ENCODE results near the gene PUS3.
"Not testable (repeated sequence)": the region's sequence is repeated elsewhere in the genome, so short reads cannot be mapped to it uniquely, and the experiment has no call there.

PUS3 gene

DNA sequence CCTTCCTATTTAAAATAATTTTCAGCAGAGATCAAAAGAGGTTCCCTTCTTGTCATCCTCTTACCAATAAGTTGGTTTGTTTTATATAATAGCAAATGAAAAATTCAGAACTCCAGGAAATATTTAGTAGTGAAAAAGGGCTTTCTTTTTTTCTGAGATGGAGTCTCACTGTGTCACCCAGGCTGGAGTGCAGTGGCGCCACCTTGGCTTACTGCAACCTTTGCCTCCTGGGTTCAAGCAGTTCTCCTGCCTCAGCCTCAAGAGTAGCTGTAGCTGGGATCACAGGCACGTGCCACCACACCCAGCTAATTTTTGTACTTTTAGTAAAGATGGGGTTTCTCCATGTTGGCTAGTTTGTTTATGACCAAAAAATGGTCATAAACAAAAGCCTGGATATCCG is 11.6 kb upstream of the PUS3 start:
- DNase-seq: not testable (repeated sequence)

DNA sequence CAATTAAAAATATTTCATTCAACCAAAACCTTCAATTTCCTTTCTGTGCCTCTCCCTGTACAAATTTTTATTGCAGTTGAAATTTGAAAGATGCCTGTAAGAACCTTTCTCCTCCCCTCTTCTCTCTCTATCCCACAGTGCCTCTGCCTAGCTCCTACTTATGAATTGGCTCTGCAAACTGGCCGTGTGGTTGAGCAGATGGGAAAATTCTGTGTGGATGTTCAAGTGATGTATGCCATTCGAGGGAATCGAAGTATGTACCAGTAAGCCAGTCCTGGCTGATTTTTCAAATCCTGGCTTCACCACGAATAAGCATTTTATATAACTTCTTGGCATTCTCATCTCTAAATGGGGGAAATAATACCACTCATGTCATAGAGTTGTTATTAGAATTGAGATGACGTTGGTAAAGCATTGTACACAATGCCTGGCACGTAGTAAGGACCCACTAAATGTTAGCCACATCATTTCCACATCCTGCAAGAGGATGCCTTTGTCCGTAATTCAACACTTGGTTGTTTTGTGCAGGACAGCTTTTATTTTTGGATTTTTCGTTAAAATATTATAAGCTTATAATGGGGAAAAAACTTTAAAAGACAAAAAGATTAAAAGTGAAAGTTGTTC is 7.3 kb upstream of the PUS3 start:
- DNase-seq: no peak

DNA sequence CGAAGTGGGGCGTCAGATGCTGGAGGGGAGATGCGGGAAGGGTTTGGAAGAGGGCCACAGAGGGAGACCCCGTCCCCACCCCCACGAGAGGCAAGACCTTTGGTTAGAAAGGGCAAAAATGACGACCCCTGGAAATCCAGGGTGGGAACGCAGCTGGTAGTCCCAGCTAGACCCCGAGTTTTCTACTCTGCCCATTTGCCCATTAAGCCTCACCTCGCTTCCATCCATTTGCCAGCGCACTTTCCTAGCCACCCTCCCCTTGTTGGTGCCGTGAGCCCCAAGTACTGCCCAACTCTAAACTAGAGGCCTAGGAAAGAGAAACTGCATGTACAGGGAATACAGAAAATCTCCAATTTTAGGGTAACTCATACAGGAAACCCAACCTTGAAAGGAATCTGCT is 1.7 kb upstream of the PUS3 start:
- no peak for DNase-seq

DNA sequence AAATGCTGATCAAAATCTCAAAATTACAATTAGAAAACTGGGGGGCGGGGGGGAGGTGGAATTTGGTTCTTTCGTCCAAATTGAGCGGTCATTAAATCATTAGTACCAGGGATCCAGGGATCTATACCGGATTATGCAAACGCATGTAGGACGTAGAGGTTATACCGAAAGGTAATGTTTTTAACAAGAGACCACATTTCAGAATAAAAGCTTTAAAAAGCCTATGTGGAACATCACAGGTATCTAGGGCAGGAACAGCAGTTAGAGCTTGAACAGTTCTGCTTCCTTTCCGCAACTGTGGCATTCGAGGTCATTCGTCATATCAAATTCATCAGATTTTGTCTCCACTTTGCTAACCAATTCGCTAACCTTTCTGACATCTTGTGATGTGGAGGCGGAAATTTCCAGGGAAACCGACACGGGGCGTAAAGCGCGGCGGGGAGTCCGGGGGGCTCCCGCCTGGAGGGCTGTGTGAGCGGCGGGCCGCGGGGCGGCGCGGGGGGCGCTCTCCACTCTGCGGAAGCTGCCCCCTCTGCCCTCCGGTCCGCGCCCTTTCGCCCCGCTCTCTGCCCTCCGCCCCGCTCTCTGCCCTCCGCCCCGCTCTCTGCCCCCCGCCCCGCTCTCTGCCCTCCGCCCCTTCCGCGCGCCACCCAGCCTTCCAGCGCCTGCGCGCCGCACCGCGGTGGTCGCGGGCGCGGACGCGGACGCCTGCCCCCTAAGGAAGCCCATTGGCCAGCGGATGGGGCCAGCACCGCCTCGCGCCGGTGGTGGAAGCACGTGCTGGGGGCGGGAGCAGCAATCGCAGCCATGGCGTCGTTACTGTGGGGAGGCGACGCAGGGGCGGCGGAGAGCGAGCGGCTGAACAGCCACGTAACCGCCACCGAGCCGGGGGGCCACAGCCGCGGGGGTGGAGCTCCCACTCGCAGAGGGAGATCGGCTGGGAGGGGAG is 979 bp upstream of the PUS3 start, which contains the start of gene DDX25:
DDX25 (plus strand) TSS at position 798 of the 949 bp plus-strand sequence; CDS start at position 808, 10 bp downstream.
- no peak for DNase-seq

GRCh38 chr11:125902277-125902926 is 604 bp downstream of the PUS3 start:
- no peak for DNase-seq

GRCh38 chr11:125901872-125902271 is 1.1 kb downstream of the PUS3 start:
- DNase-seq: no peak

DNA sequence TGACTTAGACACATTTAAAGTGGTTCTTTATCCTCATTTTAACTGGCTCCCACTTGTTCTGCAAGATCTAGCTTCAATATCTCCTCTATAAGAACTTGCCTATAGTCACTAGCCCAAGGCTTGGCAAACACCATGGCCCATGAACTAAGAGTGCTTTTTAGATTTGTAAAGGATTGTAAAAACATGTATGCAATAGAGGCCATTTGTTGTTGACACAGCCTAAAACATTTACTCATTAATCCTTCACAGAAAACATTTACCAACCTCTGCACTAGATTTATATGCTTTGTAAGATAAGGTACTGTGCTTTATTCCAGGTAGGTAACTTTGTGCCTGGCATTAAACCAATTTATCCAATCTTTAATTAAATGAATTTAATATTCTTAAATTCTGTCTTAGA is 10.0 kb downstream of the PUS3 start:
- DNase-seq: no peak

GRCh38 chr11:125892071-125892470 is 10.9 kb downstream of the PUS3 start:
- DNase-seq: no peak

- DNase-seq: no peak
Observed at GRCh38 chr11:125890447-125891100, 12.4 kb downstream of the PUS3 start.

DNA sequence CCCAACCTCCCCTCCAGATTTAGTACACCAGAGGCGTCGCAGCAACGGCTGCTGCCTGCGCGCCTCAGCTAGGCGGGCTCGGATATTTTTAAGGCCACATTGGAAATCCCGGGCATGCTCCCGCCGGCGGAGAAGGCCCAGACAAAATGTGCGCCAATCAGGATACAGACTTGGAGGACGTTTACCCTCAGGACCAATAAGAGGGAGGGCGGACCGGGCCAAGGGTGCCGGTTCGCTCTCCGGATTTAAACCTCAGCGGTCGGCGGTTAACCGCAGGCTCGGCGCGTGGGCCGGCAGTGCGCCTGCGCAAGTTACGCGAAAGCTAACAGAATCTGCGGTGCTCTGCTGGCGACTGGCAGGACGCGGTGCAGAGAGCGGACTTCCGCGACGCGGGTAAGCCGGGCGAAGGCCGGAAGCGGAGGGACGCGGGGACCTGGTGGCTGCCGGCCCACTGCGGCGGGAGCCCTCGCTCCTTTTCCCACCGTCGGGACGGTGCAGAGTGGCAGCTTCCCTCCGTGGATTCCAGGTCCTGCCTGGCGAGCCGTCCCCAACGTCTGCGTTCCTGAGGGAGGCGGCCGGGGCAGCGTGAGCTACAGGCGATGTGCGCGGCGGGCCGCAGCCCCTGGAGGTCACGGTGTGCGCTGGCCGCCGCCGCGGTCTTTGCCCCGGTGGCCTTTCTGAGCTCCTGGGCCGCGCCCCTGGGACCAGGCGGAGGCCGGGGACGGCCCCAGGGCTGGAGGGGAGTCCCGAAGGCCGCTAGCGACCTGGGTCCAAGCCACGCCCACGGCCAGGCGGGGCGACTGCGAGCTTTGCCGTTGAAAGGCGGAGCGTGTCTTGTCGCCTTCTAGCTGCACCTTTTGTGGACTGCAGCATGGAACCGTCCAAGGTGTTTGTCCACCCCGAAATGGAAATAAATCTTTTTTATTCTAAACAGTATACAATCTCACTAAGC is 15.4 kb downstream of the PUS3 start, which contains the start of gene HYLS1:
HYLS1 (plus strand) TSS at position 296 of the 952 bp plus-strand sequence. CDS start 11,701 bp downstream, outside the sequence.
- peak; percentile 98 for DNase-seq

DNA sequence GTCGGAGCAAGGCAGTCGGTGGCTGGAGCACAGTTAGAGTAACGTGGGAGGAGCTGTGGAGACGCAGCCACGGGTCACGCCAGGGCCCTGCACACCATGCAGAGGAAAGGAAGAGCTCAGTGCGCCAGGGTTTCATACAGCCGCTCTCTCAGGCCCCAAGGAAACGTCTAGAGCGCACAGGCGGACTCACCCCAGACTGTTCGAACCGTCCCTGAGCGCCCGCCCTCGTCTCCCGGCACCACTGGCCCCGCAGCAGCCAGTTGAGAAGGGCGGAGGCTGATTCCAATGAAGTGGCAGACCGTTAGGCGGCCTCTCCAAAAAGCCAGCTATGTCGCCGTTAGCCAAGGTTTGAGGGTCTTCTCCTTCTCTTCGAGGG is 16.0 kb downstream of the PUS3 start:
- peak; percentile 56 for DNase-seq

DNA sequence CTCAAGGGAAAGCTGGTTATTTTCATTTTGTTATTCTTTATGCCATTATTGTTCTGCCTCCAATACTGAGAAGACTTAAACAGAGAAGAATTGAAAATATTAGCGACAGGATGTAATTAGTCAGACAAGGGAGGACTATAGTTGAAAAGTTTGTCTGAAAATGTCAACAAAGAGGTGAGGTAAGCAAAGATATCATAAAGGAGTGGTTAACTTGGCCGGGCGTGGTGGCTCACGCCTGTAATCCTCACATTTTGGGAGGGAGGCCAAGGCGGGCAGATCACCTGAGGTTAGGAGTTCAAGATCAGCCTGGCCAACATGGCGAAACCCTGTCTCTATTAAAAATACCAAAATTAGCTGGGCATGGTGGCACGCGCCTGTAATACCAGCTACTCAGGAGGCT is 19.6 kb downstream of the PUS3 start:
- DNase-seq: peak; percentile 19

DNA sequence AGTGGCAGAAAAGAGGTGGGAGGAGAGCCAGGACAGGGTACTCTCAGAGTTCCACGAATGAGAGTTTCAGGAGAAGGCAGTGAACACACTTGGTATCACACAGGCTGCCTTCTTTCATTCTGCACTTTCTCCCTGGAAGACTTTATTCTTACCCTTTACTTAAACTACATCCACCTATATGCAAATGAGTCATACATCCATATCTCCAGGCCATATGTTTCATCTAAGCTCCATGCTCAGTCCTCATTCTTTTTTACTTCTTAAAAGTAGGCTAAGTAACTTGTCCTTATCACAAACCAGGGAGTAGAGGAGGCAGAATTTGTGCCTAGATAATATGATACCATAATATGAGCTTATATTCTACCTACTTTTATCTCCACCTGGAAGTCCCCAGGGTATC is 21.7 kb downstream of the PUS3 start:
- no peak for DNase-seq

DNA sequence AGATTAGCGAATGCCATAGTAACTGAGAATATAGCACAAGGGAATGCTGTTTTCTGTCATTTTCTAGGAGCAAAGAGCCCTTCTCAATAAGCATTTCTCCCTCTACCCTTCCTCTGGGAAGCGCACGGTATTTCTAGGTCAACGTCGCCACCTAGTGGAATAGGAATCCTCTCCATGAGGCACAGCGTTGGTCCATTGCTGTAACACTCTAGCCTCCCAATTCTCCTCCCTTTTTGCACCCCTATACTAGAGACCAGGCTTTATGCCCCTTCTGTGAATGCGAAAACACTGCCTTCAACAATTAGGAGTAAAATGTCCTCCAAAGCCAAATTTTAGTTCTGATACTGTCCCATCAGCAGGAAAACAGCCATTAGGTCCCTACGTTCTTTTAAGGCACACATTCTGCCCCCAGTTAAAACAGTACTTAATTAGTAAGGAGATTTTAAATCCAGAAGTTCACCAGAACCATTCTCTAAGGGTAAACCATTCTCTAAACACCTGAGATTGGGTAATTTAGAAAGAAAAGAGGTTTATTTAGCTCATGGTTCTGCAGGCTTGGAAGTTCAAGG is 28.4 kb downstream of the PUS3 start:
- peak; percentile 39 for DNase-seq

GRCh38 chr11:125873881-125874555 is 29.0 kb downstream of the PUS3 start:
- DNase-seq: no peak

DNA sequence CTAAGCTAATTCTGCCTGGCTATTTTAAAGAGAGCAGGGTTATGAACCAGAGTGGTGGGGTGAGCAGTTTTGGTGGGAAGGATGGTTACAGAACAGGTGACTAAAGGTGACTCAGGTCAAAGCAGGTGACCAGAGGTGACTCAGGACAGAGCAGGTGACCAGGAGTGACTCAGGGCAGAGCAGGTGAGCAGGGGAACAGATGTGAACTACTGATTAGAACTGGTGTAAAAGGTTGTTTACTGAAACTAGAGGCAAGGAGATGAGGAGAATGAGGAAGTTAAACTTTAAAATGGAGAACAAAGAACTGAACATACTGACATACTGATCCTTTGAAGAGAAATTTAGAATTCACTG is 30.9 kb downstream of the PUS3 start:
- DNase-seq: no peak

DNA sequence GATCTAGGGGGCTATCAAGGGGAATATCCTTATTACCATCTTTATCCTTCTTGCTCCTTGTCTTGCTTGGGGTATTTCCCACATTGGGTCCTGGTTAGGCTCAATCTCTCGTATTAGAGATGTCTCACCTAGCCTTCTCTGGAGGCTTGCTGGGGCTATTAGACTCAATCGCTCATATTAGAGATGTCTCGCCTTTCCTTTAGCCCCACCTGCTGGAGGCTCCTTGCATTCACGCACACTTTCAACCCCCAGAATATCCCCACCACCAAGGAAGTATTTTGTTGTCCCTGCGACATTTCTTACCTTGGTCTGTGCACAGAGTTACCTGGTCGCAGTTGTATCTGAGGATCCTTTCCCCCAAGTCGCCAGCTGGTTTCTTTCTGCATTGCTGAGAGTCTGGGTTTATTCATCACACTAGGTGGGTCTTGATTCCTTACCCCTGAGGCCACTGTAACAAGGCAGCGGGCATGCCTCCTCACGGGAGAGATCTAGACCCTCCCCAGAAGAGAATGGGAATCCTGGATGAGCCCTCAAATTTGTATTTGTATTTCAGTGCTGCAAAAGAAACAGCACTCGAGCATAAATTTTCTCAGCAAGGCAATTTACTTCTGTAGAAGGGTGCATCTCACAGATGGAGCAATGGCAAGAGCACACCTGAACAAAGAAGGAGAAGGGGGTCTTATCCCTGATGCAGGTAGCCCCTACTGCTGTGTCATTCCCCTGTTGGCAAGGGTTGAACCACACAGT is 31.4 kb downstream of the PUS3 start:
- peak; percentile 6 for DNase-seq

- DNase-seq: no peak
Observed at GRCh38 chr11:125869521-125869920, 33.5 kb downstream of the PUS3 start.

DNA sequence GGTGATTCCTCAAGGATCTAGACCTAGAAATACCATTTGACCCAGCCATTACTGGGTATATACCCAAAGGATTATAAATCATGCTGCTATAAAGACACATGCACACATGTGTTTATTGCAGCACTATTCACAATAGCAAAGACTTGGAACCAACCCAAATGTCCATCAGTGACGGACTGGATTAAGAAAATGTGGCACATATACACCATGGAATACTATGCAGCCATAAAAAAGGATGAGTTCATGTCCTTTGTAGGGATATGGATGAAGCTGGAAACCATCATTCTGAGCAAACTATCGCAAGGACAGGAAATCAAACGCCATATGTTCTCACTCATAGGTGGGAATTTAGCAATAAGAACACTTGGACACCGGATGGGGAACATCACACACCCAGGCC is 37.7 kb downstream of the PUS3 start:
- not testable (repeated sequence) for DNase-seq

DNA sequence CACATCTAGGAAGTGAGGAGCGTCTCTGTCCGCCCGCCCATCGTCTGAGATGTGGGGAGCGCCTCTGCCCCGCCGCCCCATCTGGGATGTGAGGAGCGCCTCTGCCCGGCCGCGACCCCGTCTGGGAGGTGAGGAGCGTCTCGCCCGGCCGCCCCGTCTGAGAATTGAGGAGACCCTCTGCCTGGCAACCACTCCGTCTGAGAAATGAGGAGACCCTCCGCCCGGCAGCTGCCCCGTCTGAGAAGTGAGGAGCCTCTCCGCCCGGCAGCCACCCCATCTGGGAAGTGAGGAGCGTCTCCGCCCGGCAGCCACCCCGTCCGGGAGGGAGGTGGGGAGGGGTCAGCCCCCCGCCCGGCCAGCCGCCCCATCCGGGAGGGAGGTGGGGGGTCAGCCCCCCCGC is 40.2 kb downstream of the PUS3 start:
- not testable (repeated sequence) for DNase-seq

Data from NCI-H226 (cell line).